SIG-M5 treated with dmso at 0.1 percent for 504 hours (cell line): Measurements from ENCODE around the gene PTK6.

Experiments
- DNase-seq: peaks from one replicate; lab custom pipeline; 2025; ENCODE audit not compliant: unreplicated experiment; lab: John Stamatoyannopoulos, UW

The PTK6 gene

DNA sequence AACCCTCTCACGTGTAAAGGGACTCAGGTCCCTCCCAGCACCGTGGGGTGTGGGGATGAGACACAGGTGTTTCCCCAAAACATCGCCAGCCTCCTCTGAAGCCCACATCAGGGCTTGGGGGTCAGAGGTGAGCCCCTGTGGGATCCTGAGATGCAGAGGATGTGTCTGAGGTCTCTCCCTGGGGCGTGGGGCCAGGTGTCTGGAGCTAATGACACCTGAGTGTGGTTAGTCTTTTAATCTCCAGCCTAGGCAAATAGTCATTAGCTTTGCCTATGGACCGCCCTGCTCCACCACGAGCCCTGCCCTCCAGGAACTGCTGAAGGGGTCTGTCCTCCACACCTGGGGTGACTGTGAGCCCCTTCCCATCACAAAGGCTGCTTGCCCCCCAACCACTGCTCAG lies 8.6 kb upstream of the PTK6 start:
- DNase-seq: no peak

DNA sequence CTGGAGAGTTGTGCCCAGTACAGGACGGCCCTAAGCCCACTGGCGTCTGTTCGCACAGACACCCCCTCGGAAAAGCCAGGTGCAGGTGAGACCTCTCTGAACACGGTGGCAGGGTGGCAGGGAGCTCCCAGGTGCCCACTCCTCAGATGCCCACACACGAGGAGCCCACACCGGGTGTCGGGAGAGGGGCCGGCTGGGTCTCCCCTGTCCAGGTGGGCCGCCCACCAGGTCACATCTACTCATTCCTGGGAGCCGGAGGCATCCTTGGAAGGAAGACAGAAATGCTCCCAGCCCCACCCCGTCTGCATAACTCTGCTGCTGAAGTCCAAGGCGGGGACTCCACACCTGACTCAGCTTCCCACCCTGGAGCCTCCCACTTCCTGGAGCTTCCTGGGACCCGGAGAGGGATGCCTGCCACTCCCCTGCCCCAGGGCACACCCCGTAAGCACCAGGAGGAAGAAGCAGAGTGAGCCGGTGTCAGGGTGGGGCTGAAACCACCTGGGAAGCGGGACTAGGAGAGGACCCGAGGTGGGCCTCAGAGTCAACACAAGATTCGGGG lies 7.9 kb upstream of the PTK6 start:
- peak; percentile 46 for DNase-seq

DNA sequence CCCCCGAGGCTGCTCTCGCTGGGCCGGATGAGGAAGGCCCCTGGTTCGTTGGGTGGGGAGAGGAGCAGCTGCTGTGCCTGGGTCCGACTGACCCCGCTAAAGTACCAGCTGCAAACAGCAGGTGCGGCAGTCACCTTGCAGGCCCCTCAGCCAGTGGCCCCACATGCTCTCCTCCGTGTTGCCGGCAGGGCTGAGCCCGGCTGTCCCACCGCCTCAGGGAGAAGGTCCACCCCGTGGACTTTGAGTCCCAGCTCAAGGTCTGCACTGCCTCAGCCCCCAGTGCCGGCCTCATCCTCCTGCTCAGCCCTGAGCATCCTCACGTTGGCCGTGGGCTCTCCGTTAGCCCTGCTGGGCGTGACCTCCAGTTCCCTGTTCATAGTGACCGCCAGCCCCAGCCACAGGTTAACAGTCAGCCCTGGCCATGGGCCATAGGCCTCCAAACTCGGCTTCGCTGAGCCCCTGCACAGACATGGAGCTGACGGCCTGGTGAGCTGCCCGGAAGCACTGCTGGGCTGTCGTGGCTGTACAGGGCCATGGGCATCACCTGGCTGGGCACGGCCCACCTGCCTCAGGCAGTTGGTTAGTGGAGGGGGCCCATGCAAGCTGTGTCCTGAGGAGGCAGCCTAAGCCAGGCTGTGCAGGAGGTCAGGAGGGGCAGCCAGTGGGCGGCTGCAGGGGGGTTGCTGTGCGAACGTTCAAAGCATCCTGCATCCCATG lies 7.2 kb upstream of the PTK6 start:
- DNase-seq: no peak

GRCh38 chr20:63543733-63544132 lies 6.6 kb upstream of the PTK6 start:
- DNase-seq: no peak

GRCh38 chr20:63543131-63543530 lies 6.0 kb upstream of the PTK6 start:
- no peak for DNase-seq

DNA sequence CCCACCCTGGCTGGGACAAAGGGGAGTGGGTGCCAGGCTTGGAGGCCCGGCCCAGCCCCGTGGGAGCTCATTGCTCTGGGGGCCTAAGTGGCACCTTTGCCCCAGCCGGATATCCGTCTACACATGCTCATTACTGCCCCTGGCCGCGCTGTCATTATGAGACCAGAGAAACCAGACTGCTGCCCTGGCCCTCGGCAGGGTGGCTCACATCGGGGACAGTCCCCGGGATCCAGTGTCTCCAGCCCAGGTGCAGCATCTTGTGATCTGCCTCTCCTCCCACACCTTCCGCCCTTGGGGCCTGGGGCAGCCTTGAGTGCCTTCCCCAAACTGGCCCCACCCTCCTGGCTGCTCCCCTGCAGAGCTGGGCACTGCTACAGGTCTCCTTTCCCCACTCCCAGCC lies 5.5 kb upstream of the PTK6 start:
- DNase-seq: no peak

DNA sequence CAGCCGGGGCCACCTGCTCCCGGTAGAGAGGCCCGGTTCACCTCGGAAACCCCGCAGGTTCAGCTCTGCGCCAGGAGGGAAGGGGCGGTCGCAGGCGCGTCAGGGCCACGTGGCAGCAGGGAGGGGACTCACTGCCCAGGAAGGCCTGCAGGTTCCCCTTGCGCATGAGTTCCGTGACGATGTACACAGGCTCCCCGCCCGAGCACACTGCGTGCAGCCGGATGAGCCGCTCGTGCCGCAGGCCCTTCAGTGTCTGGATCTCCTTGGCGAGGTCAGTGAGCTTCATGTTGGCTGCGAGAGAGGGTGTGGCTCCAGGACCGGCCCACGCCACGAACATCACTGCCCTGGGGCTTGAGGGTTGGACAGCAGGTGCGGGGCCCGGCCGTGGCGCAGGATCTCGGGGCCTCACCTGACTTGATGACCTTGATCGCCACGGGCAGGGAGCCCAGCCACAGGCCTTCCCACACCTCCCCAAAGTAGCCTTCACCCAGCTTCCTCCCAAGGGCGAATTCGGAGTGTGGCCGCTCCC lies 4.9 kb upstream of the PTK6 start:
- no peak for DNase-seq

DNA sequence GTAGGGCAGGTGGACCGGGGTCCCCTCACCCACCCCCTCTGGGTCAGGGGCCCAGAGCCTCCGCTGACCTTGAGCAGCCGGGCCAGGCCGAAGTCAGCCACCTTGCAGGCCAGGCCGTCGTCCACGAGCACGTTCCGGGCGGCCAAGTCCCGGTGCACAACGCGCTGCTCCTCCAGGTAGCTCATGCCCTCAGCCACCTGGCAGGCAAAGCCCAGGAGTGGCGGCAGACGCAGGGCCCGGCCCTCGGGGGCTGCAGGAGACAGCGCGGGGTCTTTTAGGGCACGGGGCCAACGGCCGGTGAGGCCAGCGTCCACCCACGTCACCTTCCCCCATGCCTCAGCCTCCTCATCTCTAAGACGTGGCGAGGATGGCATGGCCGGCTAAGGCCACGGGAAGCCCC lies 4.2 kb upstream of the PTK6 start:
- DNase-seq: no peak

- DNase-seq: no peak
Observed at GRCh38 chr20:63540417-63541186, 3.4 kb upstream of the PTK6 start.

GRCh38 chr20:63539441-63540370 lies 2.5 kb upstream of the PTK6 start:
- DNase-seq: no peak

DNA sequence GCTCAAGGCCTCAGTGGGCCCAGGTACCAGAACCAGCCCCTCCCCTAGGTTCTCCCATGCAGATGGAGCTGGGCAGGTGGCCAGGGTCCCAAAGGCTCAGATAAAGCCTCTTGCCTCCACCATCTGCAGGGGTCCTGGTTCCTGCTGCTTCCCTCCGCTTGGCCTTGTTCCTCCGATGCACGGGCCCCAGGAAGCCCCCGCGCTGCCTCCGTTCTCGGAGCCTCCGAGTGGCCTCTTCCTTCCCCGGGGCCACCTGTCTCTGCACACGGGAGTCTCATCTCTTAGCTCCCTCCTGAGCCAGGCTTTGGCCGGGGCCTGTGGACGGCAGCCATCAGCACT lies 1.9 kb upstream of the PTK6 start:
- no peak for DNase-seq

- peak; percentile 69 for DNase-seq
Observed at GRCh38 chr20:63538204-63539091, 1.3 kb upstream of the PTK6 start.

- peak; percentile 97 for DNase-seq
Observed at GRCh38 chr20:63537525-63538203, 488 bp upstream of the PTK6 start.

- no peak for DNase-seq
Observed at GRCh38 chr20:63536241-63536977, 767 bp downstream of the PTK6 start.

GRCh38 chr20:63534831-63535651 lies 2.1 kb downstream of the PTK6 start:
- DNase-seq: no peak

- no peak for DNase-seq
Observed at GRCh38 chr20:63534427-63534830, 2.7 kb downstream of the PTK6 start.

DNA sequence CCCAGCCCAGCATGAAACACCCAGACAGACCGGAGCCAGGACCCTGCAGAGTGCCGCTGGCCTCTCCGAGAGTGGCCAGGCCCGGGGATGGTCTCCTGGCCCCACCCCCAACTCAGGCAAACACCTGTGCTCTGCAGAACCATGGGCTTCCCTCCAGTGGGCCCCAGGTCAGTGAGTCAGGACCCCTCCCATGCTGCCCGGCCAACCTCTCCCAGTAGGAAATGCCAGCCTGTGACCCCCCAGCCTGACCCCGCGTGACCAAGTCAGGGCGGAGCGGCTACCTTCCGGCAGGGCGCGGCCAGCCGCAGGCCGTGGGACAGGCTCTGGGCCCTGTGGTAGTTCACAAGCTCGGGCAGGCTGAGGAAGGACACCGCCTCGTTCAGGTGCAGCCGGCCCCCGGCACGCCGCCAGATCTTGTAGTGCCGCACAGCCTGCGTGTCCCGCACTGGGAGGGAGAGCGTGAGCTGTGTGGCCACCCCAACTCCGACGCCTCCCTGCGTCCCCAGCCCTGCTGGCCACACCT lies 3.2 kb downstream of the PTK6 start:
- DNase-seq: no peak

- no peak for DNase-seq
Observed at GRCh38 chr20:63533388-63533787, 3.8 kb downstream of the PTK6 start.
